ENCODE results near the gene GPR39. TPM values are rescaled to one million over a fixed set of nuclear protein-coding genes. Genes with fewer than 3 reads are reported as not detected.

The GPR39 gene
- total RNA-seq, 1 experiment from 2014 or later: 0.50 TPM

DNA sequence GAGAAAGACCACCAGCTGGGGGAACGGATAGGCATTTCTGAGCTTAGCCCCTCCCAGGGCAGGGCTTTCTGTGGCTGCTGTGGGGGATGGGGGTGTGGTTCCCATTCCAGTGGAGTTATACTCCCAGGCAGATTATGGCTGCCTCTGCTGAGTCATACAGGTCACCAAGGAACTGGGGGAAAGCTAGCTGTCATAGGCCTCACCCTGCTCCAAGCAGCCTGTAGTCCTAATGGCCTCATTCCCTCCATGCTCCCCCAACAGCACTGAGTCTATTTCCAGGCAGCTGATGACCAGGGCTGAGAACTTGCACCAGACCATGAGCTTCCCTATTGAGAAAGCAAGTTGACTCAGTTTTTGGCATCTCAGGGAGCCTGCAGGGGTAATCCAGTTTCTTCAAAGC, 87.1 kb downstream of the GPR39 start:
- Histone ChIP-seq H3K4me1 (ENCODE audit: insufficient read depth, low read length) (no peaks in the 10 kb centered on the region), H3K18ac (ENCODE audit: insufficient read length, low read depth, low read length) (no peak overlapping the region), H2AFZ (ENCODE audit: low read length) (no peak overlapping the region), H4K5ac (ENCODE audit: insufficient read length, low read depth, low read length) (no peak overlapping the region), H2BK15ac (ENCODE audit: low read depth, low read length) (no peak overlapping the region), H2AK5ac (ENCODE audit: insufficient read length, low read length) (no peak overlapping the region), H3K79me1 (ENCODE audit: insufficient read depth, low read depth, low read length, poor library complexity, severe bottlenecking) (no peaks in the 10 kb centered on the region), H2BK120ac (ENCODE audit: low read depth, low read length, poor library complexity, severe bottlenecking) (no peak overlapping the region), H3K27ac (ENCODE audit: insufficient read length, low read depth, low read length) (no peak overlapping the region), H4K91ac (ENCODE audit: insufficient read length, low read depth, low read length) (no peak overlapping the region), H3K4ac (ENCODE audit: low read depth, low read length) (no peak overlapping the region), H3K23ac (ENCODE audit: insufficient read length, low read depth, low read length) (no peak overlapping the region), H4K8ac (replicated peaks; ENCODE audit: insufficient read length, low read depth, low read length) (no peak overlapping the region), H4K20me1 (ENCODE audit: control insufficient read depth, insufficient read depth, insufficient read length) (no peaks in the 10 kb centered on the region), H2BK5ac (ENCODE audit: insufficient read length, low read length) (no peak overlapping the region), H3K14ac (ENCODE audit: insufficient read depth, low read length) (no peak overlapping the region; the same call in 1 of the 2 replicates), H3K79me2 (ENCODE audit: insufficient read depth, low read length) (no peaks in the 10 kb centered on the region), H3K9ac (ENCODE audit: extremely low read depth, insufficient read length, low read length) (no peak overlapping the region), H3K56ac (ENCODE audit: insufficient read length, low read depth, low read length) (no peak overlapping the region), H3K4me2 (ENCODE audit: insufficient read depth, insufficient read length, low read length) (no peak overlapping the region), H3K23me2 (ENCODE audit: insufficient read length, low read depth, low read length, poor library complexity, severe bottlenecking) (no peaks in the 10 kb centered on the region), H3K27me3 (ENCODE audit: insufficient read depth, low read length) (no peaks in the 10 kb centered on the region), H2BK12ac (ENCODE audit: insufficient read length, low read depth, low read length) (no peak overlapping the region), H3T11ph (ENCODE audit: low read length) (no peak overlapping the region), H2BK20ac (ENCODE audit: low read depth, low read length, poor library complexity, severe bottlenecking) (no peak overlapping the region), H3K9me3 (ENCODE audit: control insufficient read depth, low read depth, low read length) (no peaks in the 10 kb centered on the region)
- TF ChIP-seq, protein P1, sequence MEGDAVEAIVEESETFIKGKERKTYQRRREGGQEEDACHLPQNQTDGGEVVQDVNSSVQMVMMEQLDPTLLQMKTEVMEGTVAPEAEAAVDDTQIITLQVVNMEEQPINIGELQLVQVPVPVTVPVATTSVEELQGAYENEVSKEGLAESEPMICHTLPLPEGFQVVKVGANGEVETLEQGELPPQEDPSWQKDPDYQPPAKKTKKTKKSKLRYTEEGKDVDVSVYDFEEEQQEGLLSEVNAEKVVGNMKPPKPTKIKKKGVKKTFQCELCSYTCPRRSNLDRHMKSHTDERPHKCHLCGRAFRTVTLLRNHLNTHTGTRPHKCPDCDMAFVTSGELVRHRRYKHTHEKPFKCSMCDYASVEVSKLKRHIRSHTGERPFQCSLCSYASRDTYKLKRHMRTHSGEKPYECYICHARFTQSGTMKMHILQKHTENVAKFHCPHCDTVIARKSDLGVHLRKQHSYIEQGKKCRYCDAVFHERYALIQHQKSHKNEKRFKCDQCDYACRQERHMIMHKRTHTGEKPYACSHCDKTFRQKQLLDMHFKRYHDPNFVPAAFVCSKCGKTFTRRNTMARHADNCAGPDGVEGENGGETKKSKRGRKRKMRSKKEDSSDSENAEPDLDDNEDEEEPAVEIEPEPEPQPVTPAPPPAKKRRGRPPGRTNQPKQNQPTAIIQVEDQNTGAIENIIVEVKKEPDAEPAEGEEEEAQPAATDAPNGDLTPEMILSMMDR (conservative IDR thresholded peaks at IDR 0.05): no peak
- Mint-ChIP-seq H3K4me1 (peaks cover 0 to 4% of the 10 kb centered on the region in 2 experiments; a peak in 1 of 4 replicates), H3K36me3 (ENCODE audit: insufficient read depth in 1 of 3, low read depth in 3 of 3) (peaks cover 7 to 29% (median 10%) of the 10 kb centered on the region in 3 experiments), H3K9me3 (peaks cover 30 to 33% of the 10 kb centered on the region in 2 experiments), H3K27ac (no peak overlapping the region), H3K27me3 (ENCODE audit: low read depth) (no peaks in the 10 kb centered on the region), H3K4me3 (no peak overlapping the region)
- no CpG with 5 or more reads among the region's 1 CpG for WGBS (ENCODE audit: extremely low coverage, insufficient read length, low lambda C conversion rate)
- DNase-seq: no peak

All from H9 (cell line).